ENCODE measurements around the gene BCKDK.
A peak's percentile ranks its signal among the peaks of the same experiment; 100 is the strongest.

Gene BCKDK

DNA sequence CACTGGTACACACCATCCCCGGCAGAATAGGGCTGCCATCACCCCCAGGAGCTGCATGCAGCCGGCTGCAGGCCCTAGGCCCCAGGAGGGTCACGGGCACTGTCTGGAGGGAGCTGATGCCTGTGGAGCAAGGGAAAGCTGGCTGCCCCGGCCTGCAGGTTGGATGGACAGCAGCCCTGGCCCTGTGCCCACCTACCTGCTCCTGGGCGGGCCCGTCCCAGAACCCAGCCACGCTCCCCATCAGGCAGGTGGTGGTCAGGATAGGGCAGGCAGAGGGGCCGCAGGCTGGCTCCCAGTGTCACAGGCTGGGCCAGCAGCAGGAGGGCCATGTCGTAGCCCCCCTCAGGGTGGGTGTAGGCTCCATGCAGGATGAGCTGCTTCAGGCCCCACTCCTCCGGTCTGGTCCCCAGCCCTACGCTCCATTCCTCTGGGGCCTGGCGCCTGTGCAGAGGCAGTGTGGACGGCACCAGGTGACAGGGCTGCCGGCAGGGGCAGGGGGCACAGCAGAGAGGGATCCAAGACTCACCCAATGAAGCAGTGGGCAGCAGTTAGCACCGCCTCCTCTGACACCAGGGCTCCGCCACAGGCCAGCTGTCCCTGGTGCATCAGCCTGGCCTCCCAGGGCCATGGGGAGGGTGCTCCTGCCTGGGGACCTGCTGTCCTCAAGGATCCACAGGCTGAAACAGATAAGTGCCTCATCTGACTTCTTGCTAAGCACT is 23.4 kb upstream of the BCKDK start:
- TF ChIP-seq ZNF274 (IDR thresholded peaks at IDR 0.05; ENCODE audit: low read depth, low read length) = no peak

DNA sequence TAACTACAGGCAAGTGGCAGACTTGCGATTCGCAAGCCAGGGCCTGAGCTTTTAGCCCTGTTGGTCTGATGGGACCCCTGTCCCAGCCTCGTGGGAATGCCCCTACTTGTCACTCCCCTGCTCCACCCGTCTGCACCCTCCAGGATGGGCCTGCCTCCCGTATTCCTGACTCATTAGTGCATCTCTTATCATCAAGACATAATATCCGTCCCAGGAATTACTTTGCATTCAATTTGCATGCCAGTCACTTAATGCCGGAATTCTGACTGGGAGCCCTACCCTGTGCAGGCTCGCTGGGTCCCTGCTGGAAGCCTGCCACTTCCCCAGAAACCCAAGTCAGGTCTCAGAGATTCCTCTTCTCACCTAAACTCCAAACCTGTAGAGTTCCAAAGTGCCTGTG is 22.8 kb upstream of the BCKDK start:
- no peak for TF ChIP-seq ZNF274 (IDR thresholded peaks at IDR 0.05; ENCODE audit: low read depth, low read length)
- H3K4me3 ChIP-seq (ENCODE audit: low read length) = no peak overlapping the region

More for the DNA sequence above, 23.4 kb upstream of the BCKDK start:
- no peak overlapping the region for H3K4me3 ChIP-seq (ENCODE audit: low read length)

DNA sequence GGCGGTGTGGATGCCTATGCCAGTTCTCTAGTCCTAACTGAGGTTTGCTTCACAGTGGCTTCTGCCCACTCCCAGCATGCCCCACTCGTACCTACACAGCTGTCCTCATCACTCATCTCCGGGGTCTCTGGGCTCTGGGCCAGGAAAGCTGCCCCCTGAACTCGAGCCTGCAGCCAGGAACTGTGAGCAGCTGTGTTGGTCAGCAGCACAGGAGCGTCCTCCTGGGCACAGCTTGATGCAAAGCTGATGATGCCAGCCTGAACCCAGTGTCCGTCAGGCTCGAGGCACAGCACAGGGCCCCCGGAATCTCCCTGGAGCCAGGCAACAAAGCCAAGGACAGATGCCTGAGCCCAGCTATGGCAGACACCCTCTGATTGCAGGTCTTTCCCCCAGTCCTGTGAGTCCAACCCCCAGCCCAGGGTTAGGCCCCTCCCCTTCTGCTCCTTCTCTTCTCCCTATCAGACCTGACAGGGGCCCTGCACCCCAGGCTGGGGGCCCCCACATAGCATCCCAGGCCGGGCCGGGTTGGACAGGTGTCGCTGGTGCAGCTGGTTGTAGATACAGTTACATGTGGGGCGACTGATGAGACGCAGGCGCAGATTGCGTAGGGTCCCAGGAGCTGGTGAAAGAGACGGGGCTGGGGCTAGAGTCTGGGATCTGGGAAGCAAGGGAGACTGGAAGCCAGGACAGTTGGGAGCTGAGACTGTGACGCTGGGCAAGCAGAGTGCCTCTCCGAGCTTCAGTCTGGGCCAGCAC is 22.1 kb upstream of the BCKDK start:
- no peak overlapping the region for H3K4me3 ChIP-seq (ENCODE audit: low read length)
- no peak for TF ChIP-seq ZNF274 (IDR thresholded peaks at IDR 0.05; ENCODE audit: low read depth, low read length)

DNA sequence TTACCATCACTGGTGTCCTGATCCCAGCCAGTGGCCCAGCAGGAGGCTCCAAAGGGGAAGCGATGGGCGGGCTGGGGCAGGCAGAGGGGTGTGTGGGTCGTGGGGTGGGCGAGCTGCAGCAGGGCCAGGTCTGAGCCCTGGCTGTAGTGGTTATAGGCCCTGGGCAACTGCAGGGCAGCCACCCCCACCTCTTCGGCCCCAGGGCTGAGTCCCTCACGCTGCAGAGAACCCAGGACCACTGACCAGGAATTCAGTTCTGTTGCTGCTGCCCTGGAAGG is 21.6 kb upstream of the BCKDK start:
- H3K4me3 ChIP-seq (ENCODE audit: low read length) = no peak overlapping the region
- TF ChIP-seq ZNF274 (IDR thresholded peaks at IDR 0.05; ENCODE audit: low read depth, low read length) = no peak

DNA sequence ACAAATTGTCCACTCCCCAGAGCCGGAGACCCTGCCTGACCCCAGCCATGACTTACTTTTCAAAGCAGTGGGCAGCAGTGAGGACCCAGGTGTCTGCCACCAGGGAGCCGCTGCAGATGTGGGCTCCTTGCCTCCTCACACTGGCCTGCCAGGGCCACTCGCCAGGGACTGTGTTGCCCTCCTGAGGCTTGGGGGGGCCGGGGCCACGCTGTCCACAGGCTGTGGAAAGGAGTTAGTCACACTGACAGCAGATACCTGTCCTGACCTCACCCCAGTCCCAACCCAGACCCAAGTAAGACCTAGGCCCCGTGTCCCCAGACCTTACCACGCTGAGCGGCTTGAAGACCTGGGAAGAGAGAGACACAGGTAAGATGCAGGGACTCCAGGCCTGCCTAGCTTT is 20.7 kb upstream of the BCKDK start:
- no peak overlapping the region for H3K4me3 ChIP-seq (ENCODE audit: low read length)
- no peak for TF ChIP-seq ZNF274 (IDR thresholded peaks at IDR 0.05; ENCODE audit: low read depth, low read length)

DNA sequence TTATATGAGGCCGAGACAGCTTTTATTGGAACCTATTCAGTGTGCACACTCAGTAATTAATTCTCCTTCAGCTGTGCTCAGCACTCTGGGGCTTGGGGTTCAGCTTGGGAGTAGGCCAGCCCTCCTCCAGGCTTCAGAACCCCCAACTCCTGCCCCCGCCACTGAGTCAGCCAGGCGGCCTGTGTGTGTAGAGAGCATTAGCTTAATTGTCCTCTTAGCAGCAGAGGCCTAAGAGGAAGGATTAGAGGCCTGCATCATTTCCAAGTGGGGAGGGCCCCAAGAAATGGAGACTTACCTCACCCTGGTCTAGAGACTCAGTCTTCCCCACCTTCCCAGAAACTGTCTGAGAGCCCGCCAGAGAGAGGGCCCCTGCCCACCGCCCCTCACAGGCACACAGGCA is 20.2 kb upstream of the BCKDK start:
- no peak for TF ChIP-seq ZNF274 (IDR thresholded peaks at IDR 0.05; ENCODE audit: low read depth, low read length)

DNA sequence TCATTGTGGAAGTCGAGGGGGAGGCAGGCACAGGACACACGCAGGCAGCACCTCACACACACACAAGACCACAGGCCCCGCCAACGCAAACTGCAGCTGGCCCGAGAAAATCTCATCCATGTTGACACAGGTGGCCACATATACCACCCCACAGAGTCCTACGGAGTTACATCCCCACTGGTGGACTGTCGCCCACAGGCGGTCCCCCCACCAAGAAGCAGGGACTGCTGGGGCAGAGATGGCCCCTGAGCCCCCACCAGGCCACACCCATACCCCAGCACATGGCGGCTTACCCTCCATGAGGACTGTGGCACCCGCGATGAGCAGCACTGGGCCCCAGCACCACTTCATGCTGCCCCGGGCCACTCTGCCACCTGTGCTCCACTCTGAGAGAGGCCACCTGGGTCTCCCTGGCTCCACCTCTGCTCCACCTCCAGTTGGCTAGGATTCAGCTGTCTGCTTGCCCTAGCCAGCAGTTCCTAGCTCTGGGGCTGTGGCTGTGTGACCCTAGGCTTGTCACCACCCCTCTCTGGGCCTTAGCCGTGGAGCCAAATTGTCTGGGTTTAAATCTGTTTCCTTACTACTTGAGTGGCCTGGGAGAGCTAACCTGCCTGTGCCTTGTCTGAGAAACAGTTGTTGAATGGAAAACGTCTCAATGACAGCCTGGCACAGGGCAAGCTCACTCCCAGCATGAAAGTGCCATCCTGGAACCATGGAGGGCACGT is 19.6 kb upstream of the BCKDK start, which contains the start of gene PRSS53:
Gene PRSS53 (minus strand): TSS at position 485 of the 725 bp plus-strand sequence. CDS start 134 bp downstream, at position 351.
- TF ChIP-seq ZNF274 (IDR thresholded peaks at IDR 0.05; ENCODE audit: low read depth, low read length) = no peak
- H3K4me3 ChIP-seq (ENCODE audit: low read length) = no peak within 1 kb of the TSS

More for the DNA sequence above, 20.2 kb upstream of the BCKDK start:
- H3K4me3 ChIP-seq (ENCODE audit: low read length) = no peak overlapping the region

DNA sequence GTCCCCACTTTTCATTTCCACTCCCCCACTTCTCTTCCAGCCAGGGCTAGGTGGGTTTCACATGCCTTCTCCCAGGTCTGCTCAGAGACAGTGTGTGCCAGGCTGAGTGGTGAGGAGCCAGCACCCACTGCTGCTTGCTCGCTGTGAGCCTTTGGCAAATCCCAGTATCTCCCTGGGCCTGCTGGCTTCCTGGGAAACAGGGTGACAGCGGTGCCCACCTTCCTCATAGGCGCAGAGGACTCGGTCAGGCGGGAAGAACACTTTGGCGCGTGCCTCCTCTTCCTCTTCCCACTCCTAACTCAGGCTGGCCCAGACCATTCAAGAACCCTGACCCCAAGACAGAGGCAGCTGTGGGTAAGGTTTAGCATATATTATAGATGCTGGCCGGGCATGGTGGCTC is 19.0 kb upstream of the BCKDK start:
- H3K4me3 ChIP-seq (ENCODE audit: low read length) = no peak overlapping the region
- TF ChIP-seq ZNF274 (IDR thresholded peaks at IDR 0.05; ENCODE audit: low read depth, low read length) = no peak

DNA sequence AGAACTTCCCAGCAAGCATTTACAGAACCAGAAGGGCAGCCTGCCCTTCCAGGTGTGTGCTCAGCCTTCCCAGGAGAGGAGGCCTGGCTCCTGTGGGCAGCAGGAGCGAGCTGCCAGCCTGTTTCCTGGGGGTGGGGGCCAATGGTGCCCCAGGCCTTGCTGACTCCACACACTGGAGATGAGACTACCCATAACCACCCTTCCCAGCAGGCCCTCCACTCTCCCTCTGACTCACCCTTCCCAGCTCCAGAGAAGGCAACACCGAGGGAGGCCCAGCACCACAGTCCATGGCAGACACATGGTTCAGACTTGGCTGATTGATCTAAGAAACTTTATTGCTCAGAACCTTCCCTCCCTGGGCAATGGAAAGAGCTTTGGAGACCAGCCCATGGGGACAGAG is 17.6 kb upstream of the BCKDK start:
- no peak for TF ChIP-seq ZNF274 (IDR thresholded peaks at IDR 0.05; ENCODE audit: low read depth, low read length)
- no peak overlapping the region for H3K4me3 ChIP-seq (ENCODE audit: low read length)

DNA sequence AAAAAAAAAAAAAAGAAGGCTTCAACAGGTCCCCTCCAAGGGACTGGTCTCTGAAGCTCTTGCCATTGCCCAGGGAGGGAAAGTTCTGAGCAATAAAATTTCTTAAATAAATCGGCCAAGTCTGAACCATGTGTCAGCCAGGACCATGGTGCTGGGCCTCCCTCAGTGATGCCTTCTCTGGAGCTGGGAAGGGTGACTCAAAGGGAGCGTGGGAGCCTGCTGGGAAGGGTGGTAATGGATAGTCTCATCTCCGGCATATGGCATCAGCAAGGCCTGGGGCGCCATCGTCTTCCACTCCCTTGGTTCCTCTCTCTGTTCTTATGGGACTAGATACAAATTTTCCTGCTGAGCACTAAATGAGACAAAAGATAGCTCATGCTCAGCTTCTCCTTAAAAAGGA is 15.9 kb upstream of the BCKDK start:
- H3K4me3 ChIP-seq (ENCODE audit: low read length) = no peak overlapping the region
- TF ChIP-seq ZNF274 (IDR thresholded peaks at IDR 0.05; ENCODE audit: low read depth, low read length) = no peak

DNA sequence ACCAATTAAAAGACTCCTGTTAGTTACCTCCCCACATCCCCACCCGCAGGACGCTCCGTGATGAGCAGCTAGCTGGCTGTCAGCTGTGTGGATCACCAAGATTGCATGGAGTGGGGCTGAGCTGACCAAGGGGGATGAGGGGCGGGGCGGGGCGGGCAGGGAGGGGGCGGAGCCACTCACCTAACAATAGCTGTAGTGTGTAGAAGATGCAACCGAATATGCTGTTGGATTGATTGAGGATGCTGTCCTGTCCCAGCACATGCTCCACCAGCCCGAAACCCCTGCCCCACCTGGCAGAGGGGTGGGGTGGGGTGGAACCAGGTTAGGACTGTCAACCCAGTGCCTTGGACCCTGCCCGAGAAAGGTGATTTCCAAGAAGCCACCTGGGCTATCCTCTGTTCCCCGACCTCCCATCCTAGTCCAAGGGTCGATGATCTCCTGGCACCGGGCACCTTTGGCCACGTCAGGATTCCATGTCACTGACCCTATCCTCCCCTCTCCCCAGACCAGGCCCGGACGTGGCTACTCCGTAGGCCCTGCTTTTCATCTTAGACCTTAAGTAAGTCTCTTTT is 15.0 kb upstream of the BCKDK start:
- H3K4me3 ChIP-seq (ENCODE audit: low read length) = peak overlapping the region; percentile 92; the same call in 1 of the 2 replicates
- no peak for TF ChIP-seq ZNF274 (IDR thresholded peaks at IDR 0.05; ENCODE audit: low read depth, low read length)

DNA sequence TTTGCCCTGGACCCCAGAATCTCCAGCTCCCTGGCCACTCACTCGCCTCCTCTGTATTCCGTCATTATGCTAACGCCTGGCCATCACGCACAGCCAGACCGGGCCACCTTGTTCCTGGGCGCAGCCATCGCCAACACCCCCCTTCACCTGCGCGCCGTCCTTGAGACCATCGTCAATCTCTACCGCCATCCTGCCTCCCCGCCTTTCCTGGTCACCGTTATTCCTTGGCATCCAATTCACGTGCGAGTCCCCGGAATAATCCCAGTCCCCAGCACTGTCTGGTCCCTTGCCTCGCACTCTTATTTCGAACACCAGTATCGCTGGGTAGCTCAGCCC is 14.1 kb upstream of the BCKDK start:
- no peak for TF ChIP-seq ZNF274 (IDR thresholded peaks at IDR 0.05; ENCODE audit: low read depth, low read length)
- H3K4me3 ChIP-seq (ENCODE audit: low read length) = peak overlapping the region; percentile 92

DNA sequence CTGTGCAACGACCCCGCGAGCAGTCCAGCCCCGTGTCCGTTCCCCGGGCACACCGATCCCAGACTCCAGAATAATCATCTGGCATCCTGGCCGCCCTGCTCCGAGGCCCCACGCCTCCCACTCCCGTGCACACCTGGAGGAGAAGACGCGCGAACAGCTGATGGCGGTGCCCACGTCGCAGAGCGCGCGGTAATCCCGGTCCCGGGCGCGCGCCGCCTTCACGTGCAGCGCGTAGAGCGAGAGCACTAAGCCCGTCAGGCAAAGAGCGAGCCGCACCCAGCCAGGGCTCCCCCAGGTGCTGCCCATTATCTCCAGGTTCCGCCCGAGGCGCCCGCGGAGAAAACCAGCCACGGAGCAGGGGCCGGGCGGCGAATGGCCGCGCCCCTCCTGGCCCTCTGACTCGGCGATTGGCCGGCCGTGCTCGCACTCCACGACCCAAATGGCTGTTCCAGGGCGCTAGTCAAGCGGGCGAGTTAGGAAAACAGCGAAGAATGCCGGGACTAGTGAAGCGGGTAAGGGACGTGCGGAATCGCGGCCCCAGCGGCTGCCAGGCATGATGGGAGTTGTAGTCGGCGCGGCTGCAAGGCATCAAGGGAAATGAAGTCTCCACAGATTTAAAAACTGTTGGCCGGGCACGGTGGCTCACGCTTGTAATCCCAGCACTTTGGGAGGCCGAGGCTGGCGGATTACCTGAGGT is 13.6 kb upstream of the BCKDK start, which contains the start of gene VKORC1:
Gene VKORC1 (minus strand): TSS at position 374 of the 697 bp plus-strand sequence. CDS start 68 bp downstream, at position 306.
- TF ChIP-seq ZNF274 (IDR thresholded peaks at IDR 0.05; ENCODE audit: low read depth, low read length) = no peak
- peak within 1 kb of the TSS; percentile 92 for H3K4me3 ChIP-seq (ENCODE audit: low read length)
